WTC11 (cell line): ENCODE measurements around the gene PPP3CA.

ENCODE experiments used
- ATF1 ChIP-seq: sonication (generic); formaldehyde crosslinking; IDR thresholded peaks from 2 replicates; pipeline ENCODE4 v1.8.1; 2023; ENCODE audit warnings: mild to moderate bottlenecking, moderate library complexity, missing genetic modification reagents
- ATF3 ChIP-seq: sonication (generic); formaldehyde crosslinking; conservative IDR thresholded peaks from 2 replicates; pipeline ENCODE4 v1.8.1; 2022; ENCODE audit warnings: mild to moderate bottlenecking, missing genetic modification reagents
- CREB1 ChIP-seq: sonication (generic); formaldehyde crosslinking; IDR thresholded peaks from 2 replicates; pipeline ENCODE4 v1.8.0; 2023; ENCODE audit warnings: mild to moderate bottlenecking, missing genetic modification reagents
- CREM ChIP-seq: sonication (generic); formaldehyde crosslinking; IDR thresholded peaks from 2 replicates; pipeline ENCODE4 v1.8.1; 2022; ENCODE audit warnings: mild to moderate bottlenecking, missing genetic modification reagents, moderate library complexity
- CTCF ChIP-seq: fragments of 200-600 bp; IDR thresholded peaks from 2 replicates; pipeline ENCODE4 v1.8.0; 2022; ENCODE audit warnings: antibody characterized with exemption
- IRF1 ChIP-seq: sonication (generic); formaldehyde crosslinking; IDR thresholded peaks from 2 replicates; pipeline ENCODE4 v1.8.0; 2023; ENCODE audit warnings: missing genetic modification reagents
- IRF2 ChIP-seq: sonication (generic); formaldehyde crosslinking; IDR thresholded peaks from 2 replicates; pipeline ENCODE4 v1.8.0; 2022; ENCODE audit warnings: low read depth, missing genetic modification reagents, borderline replicate concordance
- JUN ChIP-seq: sonication (generic); formaldehyde crosslinking; IDR thresholded peaks from 2 replicates; pipeline ENCODE4 v1.8.0; 2023; ENCODE audit warnings: mild to moderate bottlenecking, missing genetic modification reagents
- MAX ChIP-seq: sonication (generic); formaldehyde crosslinking; IDR thresholded peaks from 2 replicates; pipeline ENCODE4 v1.8.0; 2022; ENCODE audit warnings: mild to moderate bottlenecking, missing genetic modification reagents
- NFATC4 ChIP-seq: fragments of 250-450 bp; sonication (Bioruptor Pico); IDR thresholded peaks from 2 replicates; pipeline ENCODE4 v1.9.0; 2021; ENCODE audit warnings: mild to moderate bottlenecking
- SP1 ChIP-seq: sonication (generic); formaldehyde crosslinking; conservative IDR thresholded peaks from 2 replicates; pipeline ENCODE4 v1.8.1; 2022; ENCODE audit warnings: missing genetic modification reagents
- USF2 ChIP-seq: sonication (generic); formaldehyde crosslinking; IDR thresholded peaks from 2 replicates; pipeline ENCODE4 v1.8.1; 2023; ENCODE audit warnings: mild to moderate bottlenecking, missing genetic modification reagents, moderate library complexity
- ZBTB21 ChIP-seq: sonication (generic); formaldehyde crosslinking; IDR thresholded peaks from 2 replicates; pipeline ENCODE4 v1.8.1; 2023; ENCODE audit warnings: mild to moderate bottlenecking, missing genetic modification reagents, borderline replicate concordance
- ZNF416 ChIP-seq: fragments of 250-450 bp; sonication (Bioruptor Pico); IDR thresholded peaks from 2 replicates; pipeline ENCODE4 v1.9.0; 2021; ENCODE audit warnings: mild to moderate bottlenecking, inconsistent platforms

- no peak for TF ChIP-seq CTCF
- no peak for TF ChIP-seq JUN (CRISPR knock-in tag)
- no peak for TF ChIP-seq ATF3 (CRISPR knock-in tag)
- TF ChIP-seq MAX (CRISPR knock-in tag), result no peak
- TF ChIP-seq ZBTB21, result no peak
- TF ChIP-seq CREM (CRISPR knock-in tag), result no peak
- TF ChIP-seq CREB1, result no peak
- no peak for TF ChIP-seq IRF1
- TF ChIP-seq ZNF416, result no peak
- no peak for TF ChIP-seq NFATC4 (CRISPR knock-in tag)
- TF ChIP-seq USF2 (CRISPR knock-in tag), result no peak
- TF ChIP-seq SP1 (CRISPR knock-in tag), result no peak
- no peak for TF ChIP-seq IRF2 (CRISPR knock-in tag)
- TF ChIP-seq ATF1, result no peak
Measured at GRCh38 chr4:101020956-101021355, 326.4 kb downstream of the PPP3CA start.
